Motor neuron (in vitro differentiated cells): ENCODE results near the gene NME1. TPM values are rescaled to one million over a fixed set of nuclear protein-coding genes. Genes with fewer than 3 reads are reported as not detected.

Experiments
- ATAC-seq, 8 experiments: fragments of 200-7000 bp; cut with Tn5 transposase; replicated peaks in 6 of 8; 2 replicates each; pipeline ENCODE4 v1.8.0; 2021; ENCODE audit warnings: mild to moderate bottlenecking in 8 of 8, moderate library complexity in 8 of 8
- H3K27ac ChIP-seq, 2 donors: fragments of 250-450 bp; sonication (Bioruptor Pico); 2 replicates each; pipeline ENCODE4 v1.9.0; 2021; ENCODE audit warnings: antibody characterized with exemption in 2 of 2, mild to moderate bottlenecking in 2 of 2, moderate library complexity in 1 of 2
- H3K4me1 ChIP-seq, 2 donors: fragments of 250-450 bp; sonication (Bioruptor Pico); replicated peaks in 1 of 2; 2 replicates each; pipeline ENCODE4 v1.6.1; 2021; ENCODE audit warnings: antibody characterized with exemption in 2 of 2, mild to moderate bottlenecking in 2 of 2, moderate library complexity in 1 of 2
- H3K4me3 ChIP-seq, 5 donors: fragments of 250-450 bp; sonication (Bioruptor Pico); 2 replicates each; pipeline ENCODE4 v1.9.0; 2021; ENCODE audit warnings: antibody characterized with exemption in 5 of 5, mild to moderate bottlenecking in 5 of 5, moderate library complexity in 4 of 5
- WGBS, 10 experiments: fragments of 450-650 bp; shearing (Covaris generic); methylation state at CpG; one replicate each; pipeline ENCODE4 v1.0.0; 2022; 5-methylcytosine and 5-hydroxymethylcytosine counted together
- in situ Hi-C, 9 experiments: fragments of 400-800 bp; cut with MboI; loops; one replicate each; pipeline ENCODE4 v1.15.0; 2021; ENCODE audit warnings: low sequenced_read_pairs in 9 of 9, low pct_unique_long_range_greater_than_20kb in 2 of 9; ENCODE audit not compliant: unreplicated experiment in 9 of 9
- total RNA-seq, 8 experiments: library from RNA; unstranded; fragments of 300-600 nt; gene quantifications; 2 replicates each; pipeline versions ENCODE4 v1.2.3 to v1.2.4, GENCODE V29; 2022

The NME1 gene
- total RNA-seq, 8 experiments from 2014 or later = 140 to 332 (median 213) TPM

GRCh38 chr17:51184124-51184523, 30.8 kb downstream of the NME1 start:
- Histone ChIP-seq H3K27ac (no peak overlapping the region), H3K4me3 (no peak overlapping the region), H3K4me1 (no peaks in the 10 kb centered on the region)
- ATAC-seq = no peak
- 89 to 100% (median 100%) methylated on average over 1 of the region's 1 CpG; no CpG with 5 or more reads in 3 of the 10 experiments for WGBS, 10 experiments
- in situ Hi-C loops = no loop called here

GRCh38 chr17:51185763-51186332, 32.5 kb downstream of the NME1 start:
- Histone ChIP-seq H3K4me3 (no peak overlapping the region), H3K27ac (no peak overlapping the region), H3K4me1 (no peaks in the 10 kb centered on the region)
- in situ Hi-C loops = no loop called here
- 79 to 100% (median 87%) methylated on average over 1 to 8 of the region's 8 CpGs; no CpG with 5 or more reads in 1 of the 10 experiments for WGBS, 10 experiments
- ATAC-seq = no peak

GRCh38 chr17:51188271-51188833, 35.0 kb downstream of the NME1 start:
- 22 to 98% (median 81%) methylated on average over 2 to 7 of the region's 9 CpGs for WGBS, 10 experiments
- no peak overlapping the region for H3K27ac ChIP-seq
- no peak overlapping the region for H3K4me3 ChIP-seq
- in situ Hi-C loops = no loop called here
- no peaks in the 10 kb centered on the region for H3K4me1 ChIP-seq
- ATAC-seq = no peak

DNA sequence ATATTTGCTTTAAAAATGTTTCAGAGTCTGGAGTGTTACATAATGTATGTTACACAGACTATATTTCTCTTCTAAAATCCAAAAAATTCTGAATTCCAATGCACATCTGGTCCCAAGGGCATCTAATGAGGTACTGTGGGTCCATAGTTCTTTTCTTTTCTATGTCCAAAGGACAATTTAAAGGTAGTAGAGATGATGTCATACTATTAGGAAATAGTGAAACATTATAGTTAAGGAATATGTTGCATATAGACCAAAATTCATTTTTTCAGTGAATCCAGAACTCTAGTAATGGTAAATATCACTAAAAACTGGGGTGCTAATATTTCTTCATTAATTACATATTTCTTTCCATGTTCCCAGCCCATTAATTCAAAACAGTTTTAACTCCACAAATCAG, 35.8 kb downstream of the NME1 start:
- Histone ChIP-seq H3K4me1 (no peaks in the 10 kb centered on the region), H3K4me3 (no peak overlapping the region), H3K27ac (no peak overlapping the region)
- in situ Hi-C loops = no loop called here
- no peak for ATAC-seq

DNA sequence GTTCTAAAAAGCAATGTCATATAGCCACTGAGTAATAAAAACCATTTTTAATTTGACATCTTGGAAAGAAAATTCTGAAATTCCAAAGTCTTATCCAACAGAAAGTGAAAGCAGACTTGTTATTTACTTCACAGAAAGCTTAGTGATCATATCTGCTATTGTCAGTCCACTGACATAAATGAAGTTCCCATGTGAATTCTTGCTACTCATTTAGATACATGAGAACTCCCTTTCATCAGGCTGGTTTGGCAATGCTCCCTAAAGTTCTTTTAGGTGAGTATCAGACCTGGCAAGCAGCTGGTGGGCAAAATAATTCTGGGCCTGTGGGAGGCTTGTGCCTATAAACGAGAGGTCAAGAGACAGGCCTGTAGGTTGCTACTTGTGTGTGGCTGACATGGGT, 36.3 kb downstream of the NME1 start:
- Histone ChIP-seq H3K4me3 (no peak overlapping the region), H3K27ac (no peak overlapping the region), H3K4me1 (no peaks in the 10 kb centered on the region)
- WGBS, 10 experiments = 85 to 100% (median 86%) methylated on average over 1 of the region's 1 CpG; no CpG with 5 or more reads in 7 of the 10 experiments
- in situ Hi-C loops = no loop called here
- no peak for ATAC-seq

DNA sequence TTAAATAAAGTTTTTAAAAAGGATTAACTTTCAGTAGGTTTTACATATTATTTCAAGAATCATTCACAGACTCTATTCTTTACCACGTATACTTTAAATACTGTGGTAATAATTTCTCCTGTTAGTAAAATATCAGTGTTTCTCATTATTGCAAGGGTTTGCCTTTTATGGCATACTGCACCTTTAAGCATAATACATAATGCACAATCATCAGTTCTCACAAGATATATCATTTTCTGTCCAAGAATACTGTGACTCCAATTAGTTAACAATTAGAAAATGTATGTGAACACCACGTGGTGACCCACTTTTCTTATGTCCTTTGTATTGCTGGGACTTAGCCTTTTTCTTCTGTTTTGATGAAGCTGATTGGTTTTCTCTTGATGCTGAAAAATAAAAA, 38.5 kb downstream of the NME1 start:
- H3K27ac ChIP-seq = no peak overlapping the region
- H3K4me1 ChIP-seq = no peaks in the 10 kb centered on the region
- in situ Hi-C loops = no loop called here
- no peak for ATAC-seq
- H3K4me3 ChIP-seq = no peak overlapping the region
- 64 to 100% (median 94%) methylated on average over 2 of the region's 2 CpGs; no CpG with 5 or more reads in 3 of the 10 experiments for whole genome bisulfite sequencing, 10 experiments

DNA sequence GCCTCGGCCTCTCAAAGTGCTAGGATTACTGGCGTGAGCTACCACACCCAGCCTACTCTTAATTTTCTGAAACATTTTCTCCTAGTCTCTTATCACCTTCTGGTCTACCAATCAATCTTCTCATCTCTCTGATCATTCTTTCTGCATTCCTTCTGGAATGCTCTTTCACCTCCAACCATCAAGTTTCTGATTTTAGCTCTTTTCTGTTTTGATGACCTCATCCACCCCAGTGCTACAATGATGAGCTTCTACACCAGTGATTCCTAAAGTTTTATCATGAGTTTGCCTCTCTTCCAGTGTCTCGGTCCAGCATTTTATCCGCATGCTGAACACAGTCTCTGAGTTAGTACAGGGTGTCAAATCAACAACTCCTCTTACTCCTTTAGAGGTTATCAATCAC, 44.4 kb downstream of the NME1 start:
- no peaks in the 10 kb centered on the region for H3K4me1 ChIP-seq
- 85 to 100% (median 100%) methylated on average over 1 to 4 of the region's 4 CpGs for WGBS, 10 experiments
- no peak overlapping the region for H3K27ac ChIP-seq
- in situ Hi-C loops = no loop called here
- ATAC-seq = no peak
- H3K4me3 ChIP-seq = no peak overlapping the region

- WGBS, 10 experiments = 60 to 100% (median 96%) methylated on average over 1 to 5 of the region's 6 CpGs; no CpG with 5 or more reads in 4 of the 10 experiments
- Histone ChIP-seq H3K4me1 (no peaks in the 10 kb centered on the region), H3K27ac (no peak overlapping the region), H3K4me3 (no peak overlapping the region)
- ATAC-seq = no peak
- in situ Hi-C loops = no loop called here
These were observed 46.9 kb downstream of the NME1 start for GRCh38 chr17:51200295-51200694.

GRCh38 chr17:51200846-51201245, 47.5 kb downstream of the NME1 start:
- in situ Hi-C loops = no loop called here
- Histone ChIP-seq H3K27ac (no peak overlapping the region), H3K4me1 (no peaks in the 10 kb centered on the region), H3K4me3 (no peak overlapping the region)
- 80 to 100% (median 93%) methylated on average over 1 to 2 of the region's 2 CpGs; no CpG with 5 or more reads in 1 of the 10 experiments for WGBS, 10 experiments
- ATAC-seq = no peak

DNA sequence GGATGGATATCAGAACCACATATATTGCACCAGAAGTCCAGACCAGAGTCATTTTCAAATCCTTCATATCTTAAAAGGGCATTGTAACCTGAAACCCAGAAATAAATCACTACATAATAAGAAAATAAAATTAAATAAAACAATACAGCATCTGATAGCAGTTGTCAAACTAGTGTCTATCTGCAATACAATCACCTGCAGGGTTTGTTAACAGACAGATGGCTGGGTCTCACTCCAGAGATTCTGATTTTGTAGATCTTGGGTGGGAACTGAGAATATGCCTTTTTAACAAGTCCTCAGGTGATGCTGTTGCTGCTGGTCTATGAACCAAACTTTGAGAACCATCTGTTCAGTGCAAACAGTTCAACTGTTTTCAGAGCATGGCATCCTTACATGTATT, 50.5 kb downstream of the NME1 start:
- ATAC-seq = no peak
- Histone ChIP-seq H3K4me3 (no peak overlapping the region), H3K27ac (no peak overlapping the region), H3K4me1 (no peaks in the 10 kb centered on the region)
- in situ Hi-C loops = no loop called here

Other genes with a start within 250 kb of the NME1 start
- 100 to 1,000 TPM in 7 of 8 experiments, 10 to 100 TPM in 1; 94.7 to 214 (median 139) TPM for gene SPAG9, start 32.7 kb upstream of the NME1 start, total RNA-seq
- gene NME2, start 12.9 kb downstream of the NME1 start, total RNA-seq = 100 to 1,000 TPM; 352 to 700 (median 505) TPM
- gene MBTD1, start 106.5 kb downstream of the NME1 start, total RNA-seq = 10 to 100 TPM; 15.3 to 56.2 (median 19.8) TPM
- 10 to 100 TPM; 28.7 to 47.1 (median 37.6) TPM for gene UTP18, start 107.0 kb downstream of the NME1 start, total RNA-seq